HG02610 (cell line): ENCODE measurements around the gene EZR.
"Not testable (repeated sequence)": the region's sequence is repeated elsewhere in the genome, so short reads cannot be mapped to it uniquely, and the experiment has no call there.

Experiments used
- ATAC-seq: cut with Tn5 transposase; IDR thresholded peaks from one replicate; pipeline ENCODE4 v1.9.1; 2021; ENCODE audit warnings: mild to moderate bottlenecking, moderate library complexity; ENCODE audit not compliant: unreplicated experiment

The EZR gene

DNA sequence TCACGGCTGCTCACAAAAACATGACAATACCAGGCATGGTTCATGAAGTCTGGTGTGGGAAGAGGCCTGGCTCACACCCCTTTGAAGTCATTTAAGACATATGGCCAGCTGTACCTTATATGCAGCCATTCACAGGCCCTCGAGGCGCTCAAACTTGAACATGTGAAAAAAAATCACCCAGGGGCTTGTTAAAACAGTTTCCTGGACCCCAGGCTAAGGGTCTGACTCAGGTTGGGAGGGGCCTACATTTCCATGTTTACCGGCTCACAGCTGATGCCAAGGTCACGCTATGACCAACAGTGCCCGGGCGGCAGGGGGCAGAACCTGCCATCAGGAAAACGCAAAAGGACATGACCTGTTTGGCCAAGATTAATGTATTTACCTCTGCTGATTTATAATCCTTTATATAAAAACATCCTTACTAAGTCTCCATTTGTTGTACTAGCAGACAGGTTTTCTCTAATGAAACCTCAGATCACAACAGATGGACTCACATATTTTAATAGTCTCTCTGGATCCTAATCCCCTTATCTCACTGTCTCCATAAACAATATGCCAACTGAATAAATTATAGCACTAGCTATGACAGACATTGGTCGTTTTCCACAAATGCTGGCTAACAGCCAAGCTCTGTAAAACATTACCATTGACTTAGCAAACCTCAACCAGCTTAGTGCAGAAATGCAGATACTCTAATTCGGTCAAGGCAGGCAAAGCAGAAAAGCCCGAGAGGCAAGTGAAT lies 19.9 kb downstream of the EZR start:
- ATAC-seq = no peak

- ATAC-seq = no peak
These were observed 20.9 kb downstream of the EZR start for GRCh38 chr6:158798311-158798710.

- no peak for ATAC-seq
These were observed 21.5 kb downstream of the EZR start for GRCh38 chr6:158797331-158798310.

GRCh38 chr6:158796353-158796752 lies 22.8 kb downstream of the EZR start:
- no peak for ATAC-seq

GRCh38 chr6:158795516-158795915 lies 23.7 kb downstream of the EZR start:
- ATAC-seq = no peak

- peak; percentile 74 for ATAC-seq
These were observed 25.7 kb downstream of the EZR start for GRCh38 chr6:158793432-158793831.

- ATAC-seq = not testable (repeated sequence)
These were observed 26.7 kb downstream of the EZR start for GRCh38 chr6:158792505-158792904.

GRCh38 chr6:158791274-158791855 lies 27.8 kb downstream of the EZR start:
- no peak for ATAC-seq

- peak; percentile 65 for ATAC-seq
These were observed 29.9 kb downstream of the EZR start for GRCh38 chr6:158789115-158789917.

- ATAC-seq = no peak
These were observed 31.8 kb downstream of the EZR start for GRCh38 chr6:158787395-158787794.

- ATAC-seq = no peak
These were observed 32.4 kb downstream of the EZR start for GRCh38 chr6:158786645-158787304.

GRCh38 chr6:158785036-158785435 lies 34.1 kb downstream of the EZR start:
- no peak for ATAC-seq

- ATAC-seq = no peak
These were observed 34.7 kb downstream of the EZR start for GRCh38 chr6:158784505-158784904.

GRCh38 chr6:158783851-158784250 lies 35.3 kb downstream of the EZR start:
- no peak for ATAC-seq

DNA sequence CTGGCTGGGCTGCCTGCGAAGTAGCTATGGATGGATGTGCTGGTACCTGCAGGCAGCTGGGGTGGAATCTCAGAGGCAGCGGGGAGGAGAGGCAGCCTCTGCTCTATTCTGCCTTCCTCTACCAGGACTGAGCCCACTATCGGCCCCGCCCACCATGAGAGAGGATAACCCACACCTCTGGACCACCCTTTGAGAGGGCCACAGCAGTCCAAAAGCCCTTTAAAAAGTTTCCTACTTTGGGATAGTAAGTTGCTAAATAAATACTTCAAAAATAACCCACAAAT lies 36.1 kb downstream of the EZR start:
- ATAC-seq = no peak

DNA sequence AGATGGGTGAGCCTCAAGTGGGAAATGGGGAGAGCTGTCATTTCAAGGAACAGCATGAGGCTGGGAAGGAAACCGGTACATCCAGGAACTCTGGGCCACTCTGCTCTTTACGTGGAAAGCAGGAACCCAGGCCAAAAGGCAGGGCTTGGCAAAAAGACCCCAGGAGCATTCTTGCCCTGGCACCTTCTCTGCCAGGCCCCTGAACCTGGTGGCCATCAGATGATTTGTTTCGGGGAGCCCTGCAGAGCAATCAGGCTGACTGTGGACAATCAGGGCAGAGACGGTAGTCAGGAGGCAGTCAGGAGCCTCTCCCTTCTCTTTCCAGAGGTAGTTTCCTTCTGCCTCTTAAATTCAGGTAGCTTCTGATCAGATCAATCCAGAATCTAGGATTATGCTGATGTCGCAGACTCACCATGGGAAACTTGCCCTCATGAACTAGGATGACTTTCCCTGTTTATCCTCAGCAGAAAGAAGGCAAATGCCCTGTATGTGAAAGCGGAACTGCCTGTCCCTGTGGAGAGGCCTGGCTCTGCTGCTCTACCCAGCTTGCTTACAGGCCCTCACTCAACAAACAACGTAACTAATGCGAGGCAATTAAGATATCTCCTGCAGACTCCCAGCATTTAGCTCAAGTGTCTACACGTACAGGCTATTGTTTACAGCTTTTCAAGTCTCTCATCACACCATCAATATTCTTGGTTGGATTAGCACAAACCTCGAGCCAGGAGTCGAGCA lies 36.6 kb downstream of the EZR start:
- no peak for ATAC-seq

DNA sequence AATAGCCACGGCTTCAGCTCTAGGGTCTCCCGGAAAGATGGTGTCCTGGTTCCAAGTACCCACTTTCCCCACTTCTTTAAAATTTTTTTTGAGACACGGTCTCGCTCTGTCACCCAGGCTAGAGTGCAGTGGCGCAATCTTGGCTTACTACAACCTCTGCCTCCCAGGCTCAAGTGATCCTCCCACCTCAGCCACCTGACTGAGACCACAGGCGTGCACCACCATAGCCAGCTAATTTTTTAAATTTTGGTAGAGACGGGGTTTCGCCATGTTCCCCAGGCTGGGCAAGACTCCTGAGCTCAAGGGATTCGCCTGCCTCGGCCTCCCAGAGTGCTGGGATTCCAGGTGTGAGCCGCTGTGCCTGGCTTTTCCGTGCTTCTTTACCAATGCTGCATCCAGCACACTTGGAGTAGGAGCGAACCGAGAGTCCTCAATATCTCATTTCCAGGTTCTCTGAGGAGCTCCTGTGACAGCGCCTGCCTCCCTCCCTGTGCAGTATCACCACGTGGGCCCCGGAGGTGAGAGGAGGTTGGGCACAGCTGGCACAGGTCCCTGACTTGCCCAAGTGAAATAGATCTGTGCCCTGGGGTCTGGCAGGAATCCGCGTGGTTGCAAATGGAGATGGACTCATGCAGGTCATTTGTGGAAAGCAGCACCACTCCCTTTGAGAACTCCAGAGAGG lies 37.3 kb downstream of the EZR start:
- ATAC-seq = no peak

GRCh38 chr6:158780988-158781691 lies 38.0 kb downstream of the EZR start:
- no peak for ATAC-seq
